ENCODE measurements around the gene TRERF1.

Gene TRERF1

DNA sequence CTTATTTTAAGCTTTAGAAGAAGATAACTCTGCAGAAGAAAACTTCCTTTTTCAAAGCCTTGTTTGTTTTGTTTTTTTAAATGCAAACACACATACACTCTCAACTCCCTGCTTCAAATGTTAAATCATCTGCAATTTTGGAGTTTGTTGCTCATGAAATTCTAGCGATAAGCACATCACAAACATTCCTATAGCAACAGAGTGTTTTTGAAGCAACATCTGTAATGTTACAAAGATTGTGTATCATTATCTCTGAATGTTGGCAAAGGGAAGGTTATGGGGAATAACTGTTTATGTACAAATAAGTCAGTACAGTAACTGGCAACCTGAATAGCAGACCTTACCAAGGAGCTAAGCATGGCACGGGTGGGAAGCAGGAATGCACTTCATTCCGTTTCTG is 149.3 kb downstream of the TRERF1 start:
- DNase-seq (ENCODE audit: low read depth), result no peak

DNA sequence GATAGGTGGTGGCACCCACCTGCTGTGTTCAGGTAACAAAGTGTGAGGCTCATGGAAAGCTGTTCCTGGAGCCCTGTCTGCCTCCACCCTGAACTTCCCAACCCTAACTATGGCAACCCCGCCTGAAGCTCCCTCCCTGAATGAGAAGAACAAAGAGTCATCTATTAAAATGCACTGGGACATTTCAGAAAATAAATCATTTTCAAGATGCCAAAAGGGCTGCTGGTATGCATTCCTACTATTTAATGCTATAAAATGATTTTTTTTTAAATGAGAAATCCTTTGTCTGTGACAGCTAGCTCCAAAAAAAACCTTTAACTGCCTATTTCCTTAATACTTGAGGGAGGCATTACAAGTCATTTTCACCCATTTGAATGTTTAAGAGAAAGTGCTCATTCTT is 149.7 kb downstream of the TRERF1 start:
- no peak for DNase-seq (ENCODE audit: low read depth)

- no peak for DNase-seq (ENCODE audit: low read depth)
Observed at GRCh38 chr6:42300701-42301100, 151.0 kb downstream of the TRERF1 start.

DNA sequence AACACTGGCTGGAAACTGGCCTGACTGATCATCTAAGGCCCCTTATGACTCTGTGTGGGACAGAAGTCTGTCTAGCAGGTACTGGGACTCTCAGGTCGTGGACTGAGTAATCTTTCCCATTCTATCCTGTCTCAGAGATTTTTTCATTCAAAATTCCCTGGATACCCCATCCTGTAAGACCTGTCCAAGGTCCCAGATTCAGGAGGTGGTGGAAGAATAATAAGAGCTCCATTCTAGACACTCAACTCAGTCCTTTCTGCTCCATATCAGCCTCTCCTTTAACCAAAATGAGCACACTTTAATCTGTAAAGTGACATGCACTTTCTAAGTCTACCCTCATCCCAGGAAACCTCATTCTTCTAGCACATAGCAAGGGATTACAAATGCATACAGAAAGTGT is 151.5 kb downstream of the TRERF1 start:
- no peak for DNase-seq (ENCODE audit: low read depth)

DNA sequence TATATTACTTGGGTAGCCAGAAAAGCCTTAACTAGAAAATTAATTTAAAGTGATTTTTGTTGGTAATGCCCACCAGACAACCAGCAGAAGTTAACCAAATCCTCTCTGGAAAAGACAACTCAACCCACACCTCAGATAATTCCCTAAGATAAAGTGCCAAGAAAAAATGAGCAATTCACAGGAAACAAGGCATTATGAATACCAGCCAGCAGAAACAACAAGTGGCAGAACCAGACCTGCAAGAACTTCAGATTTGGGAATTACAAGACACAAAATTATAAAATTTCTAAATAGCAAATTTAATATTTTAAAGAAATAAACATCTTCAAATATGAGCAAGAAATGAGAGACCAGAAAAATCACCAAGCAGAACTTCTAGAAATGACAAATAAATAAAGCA is 154.1 kb downstream of the TRERF1 start:
- no peak for DNase-seq (ENCODE audit: low read depth)

GRCh38 chr6:42296614-42297013 is 155.1 kb downstream of the TRERF1 start:
- DNase-seq (ENCODE audit: low read depth), result no peak

DNA sequence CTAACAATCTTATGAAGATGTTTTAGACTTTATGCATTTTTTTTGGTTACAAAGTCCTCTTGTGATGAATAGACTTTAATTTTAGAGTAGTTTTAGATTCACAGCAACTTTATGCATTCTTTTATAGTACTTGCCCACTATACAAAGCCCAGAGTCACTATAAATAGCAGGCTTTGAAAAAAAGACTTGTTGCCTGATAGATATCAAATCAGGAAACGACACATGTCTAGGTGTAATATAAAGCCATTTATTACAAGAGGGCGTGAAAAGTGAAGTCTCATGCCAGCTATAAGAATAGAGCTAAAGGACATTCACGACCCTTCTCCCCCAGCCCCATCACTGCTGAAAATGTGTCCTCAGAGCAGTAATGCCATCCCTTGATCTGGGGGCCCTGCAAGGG is 156.0 kb downstream of the TRERF1 start:
- DNase-seq (ENCODE audit: low read depth), result no peak

GRCh38 chr6:42295181-42295580 is 156.5 kb downstream of the TRERF1 start:
- no peak for DNase-seq (ENCODE audit: low read depth)

DNA sequence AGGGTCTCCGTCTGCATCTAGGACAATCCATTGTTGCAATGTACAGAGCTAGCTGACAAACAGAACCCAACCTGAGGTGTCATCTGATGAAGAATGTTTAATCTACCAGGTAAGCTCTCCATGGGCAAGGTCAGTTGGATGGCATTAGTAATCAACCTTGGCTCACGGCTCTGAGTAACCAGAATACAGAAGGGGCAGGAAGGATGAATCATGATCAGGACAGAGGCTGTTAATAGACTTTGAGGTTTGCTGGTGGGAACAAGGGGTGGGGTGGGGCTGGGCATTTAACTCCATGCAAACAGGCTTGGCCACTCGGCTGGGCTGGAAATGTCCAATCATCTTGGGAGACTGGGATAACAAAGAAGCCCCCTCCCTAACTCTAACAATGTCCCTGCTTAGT is 157.0 kb downstream of the TRERF1 start:
- no peak for DNase-seq (ENCODE audit: low read depth)

DNA sequence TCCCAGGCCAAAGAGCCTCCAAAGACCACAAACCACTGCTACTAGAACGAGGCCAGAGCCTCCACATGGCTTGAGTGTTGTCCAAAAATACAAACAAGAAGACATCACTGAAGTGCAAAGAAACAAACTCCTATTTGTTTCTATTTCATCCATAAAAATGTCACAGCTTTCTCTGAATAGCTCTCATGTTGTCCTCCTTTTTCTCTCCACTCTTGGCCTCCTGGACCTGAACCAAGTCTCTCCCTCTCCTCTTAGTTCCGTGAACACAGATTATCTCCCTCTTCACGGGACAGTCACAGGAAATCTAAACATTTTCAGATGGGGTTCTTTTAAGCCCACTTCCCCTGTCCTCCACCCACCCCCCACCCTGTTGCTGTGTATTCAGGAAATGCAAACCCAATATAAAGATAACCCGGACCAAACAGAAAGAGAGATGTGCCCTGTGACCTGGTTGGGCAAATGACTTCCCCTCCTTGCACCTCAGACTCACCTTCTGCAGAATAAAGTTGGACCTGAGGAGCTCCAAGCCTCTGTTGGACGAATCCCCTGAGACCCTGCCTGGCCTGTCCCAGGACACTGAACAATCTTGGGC is 158.2 kb downstream of the TRERF1 start:
- DNase-seq (ENCODE audit: low read depth), result no peak

DNA sequence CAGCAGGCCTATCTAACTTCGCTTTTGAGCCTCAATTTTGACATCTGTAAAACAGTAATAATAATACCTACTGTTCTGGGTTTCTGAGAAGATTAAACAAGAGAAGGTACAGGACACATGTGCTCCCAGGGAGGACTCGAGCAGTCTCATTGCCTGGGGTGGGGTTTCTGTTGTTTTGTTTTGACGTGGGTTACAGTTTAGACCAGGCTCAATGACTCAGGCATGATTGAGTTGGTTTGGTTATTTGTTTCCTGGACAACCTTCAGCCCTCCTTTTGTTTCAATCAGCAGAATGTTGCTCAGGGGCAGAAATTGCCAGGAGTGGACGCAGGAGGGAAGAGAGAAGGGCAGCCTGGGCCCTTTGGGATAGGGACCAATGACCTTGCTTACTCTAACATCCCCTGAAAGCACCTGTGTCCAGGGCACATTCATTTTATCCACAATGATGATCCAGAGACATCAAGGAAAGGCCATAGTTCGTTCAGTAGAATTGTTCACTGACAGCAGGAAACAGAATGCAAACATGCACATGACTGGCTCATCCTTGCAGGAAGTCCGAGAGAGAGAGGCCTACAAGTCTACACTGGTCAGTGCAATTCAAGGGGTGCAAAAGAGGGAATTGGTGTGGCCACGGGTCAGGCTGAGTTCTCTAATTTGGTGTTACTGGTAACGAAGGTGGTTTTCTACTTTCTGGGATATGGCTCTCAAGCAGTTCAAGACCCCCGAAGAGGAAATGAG is 159.6 kb downstream of the TRERF1 start:
- DNase-seq (ENCODE audit: low read depth), result no peak

DNA sequence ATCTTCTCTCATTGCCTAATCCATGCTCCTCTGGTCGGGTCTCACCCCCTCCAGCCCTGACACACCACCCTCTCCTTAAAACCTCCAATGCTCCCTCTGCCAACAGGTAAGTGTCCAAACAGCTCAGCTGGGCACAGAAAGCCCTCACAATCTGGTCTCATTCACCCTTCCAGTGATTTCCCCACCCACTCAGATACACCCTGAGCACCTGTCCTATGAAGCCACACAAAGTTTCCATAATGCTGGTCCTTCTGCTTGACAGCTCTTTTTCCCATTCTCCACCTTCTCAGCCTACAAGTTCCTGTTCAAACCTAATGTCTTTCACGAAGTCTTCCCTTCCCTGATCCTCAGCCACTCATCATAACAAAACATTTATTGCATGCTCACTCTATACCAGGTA is 164.0 kb downstream of the TRERF1 start:
- no peak for DNase-seq (ENCODE audit: low read depth)

GRCh38 chr6:42281570-42281969 is 170.2 kb downstream of the TRERF1 start:
- DNase-seq (ENCODE audit: low read depth), result no peak

DNA sequence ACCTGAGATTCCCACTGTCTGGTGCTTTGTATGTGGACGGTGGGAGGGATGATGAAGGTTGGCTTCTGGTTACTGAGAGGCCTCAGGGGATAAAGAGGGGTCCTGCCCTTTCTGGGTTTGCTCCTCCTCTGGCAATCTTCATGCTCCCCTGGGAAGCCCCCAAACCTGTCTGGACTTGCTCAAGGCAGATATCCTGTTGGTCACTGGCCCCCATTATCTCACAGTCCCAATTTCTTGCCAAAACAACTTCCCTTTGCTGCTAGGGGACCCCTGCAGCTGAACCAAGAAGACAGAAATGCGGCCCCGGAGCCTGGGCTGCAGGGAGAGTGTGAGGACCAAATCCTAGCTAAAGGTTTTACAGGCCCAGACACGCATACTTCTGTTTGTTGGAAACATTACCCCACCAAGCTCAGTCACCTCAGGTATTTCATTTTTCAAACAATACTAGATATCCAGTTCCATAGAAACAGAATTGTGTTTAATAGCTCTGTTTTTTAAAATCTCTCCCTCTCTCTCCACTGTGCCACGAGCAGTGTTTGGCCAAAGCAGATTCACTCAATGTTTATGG is 170.7 kb downstream of the TRERF1 start:
- no peak for DNase-seq (ENCODE audit: low read depth)

- DNase-seq (ENCODE audit: low read depth), result no peak
Observed at GRCh38 chr6:42279966-42280629, 171.6 kb downstream of the TRERF1 start.

GRCh38 chr6:42279144-42279781 is 172.5 kb downstream of the TRERF1 start:
- no peak for DNase-seq (ENCODE audit: low read depth)

GRCh38 chr6:42278131-42278853 is 173.4 kb downstream of the TRERF1 start:
- DNase-seq (ENCODE audit: low read depth), result no peak

DNA sequence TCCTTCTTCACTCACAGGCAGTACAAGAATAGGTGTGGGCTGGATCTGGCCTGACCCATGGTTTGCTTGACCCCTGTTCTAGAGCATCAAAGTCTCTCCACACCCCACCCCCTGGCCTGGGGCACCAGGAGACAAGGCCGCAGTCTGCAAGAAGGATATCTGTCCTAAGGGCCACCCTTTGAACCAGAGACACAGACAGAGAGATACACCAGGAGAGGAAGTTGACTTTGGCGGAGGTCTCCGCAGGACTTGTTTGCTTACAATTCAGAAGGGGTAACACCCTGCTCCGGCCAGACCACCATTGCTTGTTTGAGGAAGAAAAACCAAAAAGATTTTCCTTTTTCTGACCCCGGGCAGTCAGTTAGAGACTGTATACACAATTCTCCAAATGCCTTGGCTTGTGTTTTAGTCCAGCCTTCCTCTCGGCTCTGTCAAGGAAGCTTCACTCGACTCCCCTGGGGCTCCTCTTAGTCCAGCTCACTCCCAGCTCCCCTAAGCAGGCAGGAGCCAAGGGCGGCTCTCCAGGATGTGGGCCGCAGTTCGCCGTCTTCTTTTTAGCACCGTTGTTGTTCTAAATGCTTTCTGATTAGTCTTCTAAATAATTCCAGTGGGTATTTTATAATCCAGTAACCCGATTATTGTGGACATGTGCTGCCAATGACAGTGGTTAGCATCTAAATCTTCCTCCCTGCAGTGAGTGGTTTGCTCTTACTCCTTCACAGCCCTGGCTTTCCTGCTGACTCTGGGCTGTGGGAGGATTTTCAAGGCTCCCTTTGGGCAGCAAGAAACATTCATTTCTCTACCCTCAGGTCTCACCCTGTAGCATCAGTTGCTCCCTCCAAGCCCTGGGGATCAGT is 175.5 kb downstream of the TRERF1 start:
- DNase-seq (ENCODE audit: low read depth), result no peak

DNA sequence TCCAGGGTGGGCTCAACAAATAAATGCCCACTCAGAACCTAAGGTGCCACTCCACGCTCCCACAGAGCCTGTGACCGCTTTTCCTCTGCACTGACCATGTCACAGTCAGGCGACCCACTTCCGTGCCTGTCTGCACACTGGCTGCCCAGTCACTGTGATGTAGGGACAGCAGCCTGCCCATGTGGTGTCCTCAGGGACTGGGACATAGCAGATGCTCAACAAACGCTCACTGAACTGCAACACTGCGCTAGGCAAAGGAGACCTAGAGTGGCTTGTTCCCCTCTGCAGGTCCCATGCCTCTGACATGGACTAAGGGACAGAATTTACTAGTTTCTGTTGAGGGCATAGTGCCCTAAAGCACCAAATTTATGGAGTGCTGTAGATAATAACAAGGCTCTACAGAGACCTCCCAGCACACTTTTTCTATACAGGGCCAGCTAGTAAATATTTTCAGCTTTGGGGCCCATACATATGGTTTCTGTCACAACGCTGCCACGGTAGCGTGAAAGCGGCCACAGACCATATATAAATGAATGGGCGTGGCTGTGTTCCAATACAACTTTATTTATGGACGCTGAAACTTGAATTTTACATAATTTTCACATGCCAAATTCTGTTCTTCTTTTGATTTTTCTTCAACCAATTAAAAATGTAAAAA is 176.2 kb downstream of the TRERF1 start:
- DNase-seq (ENCODE audit: low read depth), result no peak

DNA sequence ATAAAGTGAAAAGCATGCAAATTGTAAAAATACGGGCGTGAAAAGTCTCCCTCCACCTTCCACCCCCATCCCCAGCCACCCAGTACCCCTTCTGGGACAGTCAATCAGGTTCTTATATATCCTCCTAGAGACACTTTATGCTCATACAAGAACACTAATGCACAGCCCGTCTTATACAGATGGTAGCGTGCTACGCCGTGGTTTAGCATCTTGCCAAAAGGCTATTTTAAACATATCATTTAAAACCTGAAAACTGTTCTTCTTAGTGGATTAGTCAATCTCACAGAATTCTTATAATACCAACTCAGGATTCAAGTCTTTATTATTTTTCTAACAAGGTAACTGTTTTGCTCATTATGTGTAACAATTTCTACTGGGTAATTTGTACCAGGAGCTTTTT is 176.8 kb downstream of the TRERF1 start:
- DNase-seq (ENCODE audit: low read depth), result no peak

Data from activated T-cell treated with anti-CD3 and anti-CD28 coated beads for 48 hours (primary cell).